ENCODE data around the gene ARMC5.

GRCh38 chr16:31435341-31436220, 23.7 kb upstream of the ARMC5 start:
- TF ChIP-seq POLR2A (IDR thresholded peaks at IDR 0.05): no peak
- TF ChIP-seq POLR2AphosphoS5 (IDR thresholded peaks at IDR 0.05): no peak
- TF ChIP-seq CTCF (IDR thresholded peaks at IDR 0.05): no peak
